ENCODE data around the gene RABGGTA. TPM values are rescaled to one million over a fixed set of nuclear protein-coding genes. Genes with fewer than 3 reads are reported as not detected.

The RABGGTA gene
- total RNA-seq, 1 experiment from 2014 or later = 25.6 TPM

- Histone ChIP-seq H4K8ac (replicated peaks; ENCODE audit: insufficient read length, low read depth, low read length) (no peak overlapping the region), H3K4me1 (ENCODE audit: insufficient read depth, low read length) (no peaks in the 10 kb centered on the region), H3K27ac (ENCODE audit: insufficient read length, low read depth, low read length) (no peak overlapping the region), H2BK120ac (ENCODE audit: low read depth, low read length, poor library complexity, severe bottlenecking) (no peak overlapping the region), H2BK15ac (ENCODE audit: low read depth, low read length) (no peak overlapping the region), H2BK12ac (ENCODE audit: insufficient read length, low read depth, low read length) (no peak overlapping the region), H2AK5ac (ENCODE audit: insufficient read length, low read length) (no peak overlapping the region), H4K5ac (ENCODE audit: insufficient read length, low read depth, low read length) (no peak overlapping the region), H3T11ph (ENCODE audit: low read length) (no peak overlapping the region), H3K4me2 (ENCODE audit: insufficient read depth, insufficient read length, low read length) (no peak overlapping the region), H4K20me1 (ENCODE audit: control insufficient read depth, insufficient read depth, insufficient read length) (no peaks in the 10 kb centered on the region), H3K9ac (ENCODE audit: extremely low read depth, insufficient read length, low read length) (no peak overlapping the region), H2BK5ac (ENCODE audit: insufficient read length, low read length) (no peak overlapping the region), H3K27me3 (ENCODE audit: insufficient read depth, low read length) (no peaks in the 10 kb centered on the region; the same call in 1 of the 2 replicates), H2AFZ (ENCODE audit: low read length) (no peak overlapping the region), H3K79me1 (ENCODE audit: insufficient read depth, low read depth, low read length, poor library complexity, severe bottlenecking) (no peaks in the 10 kb centered on the region), H3K18ac (ENCODE audit: insufficient read length, low read depth, low read length) (no peak overlapping the region), H2BK20ac (ENCODE audit: low read depth, low read length, poor library complexity, severe bottlenecking) (no peak overlapping the region), H3K23me2 (ENCODE audit: insufficient read length, low read depth, low read length, poor library complexity, severe bottlenecking) (no peaks in the 10 kb centered on the region), H4K91ac (ENCODE audit: insufficient read length, low read depth, low read length) (no peak overlapping the region), H3K56ac (ENCODE audit: insufficient read length, low read depth, low read length) (no peak overlapping the region), H3K14ac (ENCODE audit: insufficient read depth, low read length) (no peak overlapping the region), H3K9me3 (ENCODE audit: control insufficient read depth, low read depth, low read length) (no peaks in the 10 kb centered on the region), H3K4ac (ENCODE audit: low read depth, low read length) (no peak overlapping the region), H3K79me2 (ENCODE audit: insufficient read depth, low read length) (no peaks in the 10 kb centered on the region), H3K23ac (ENCODE audit: insufficient read length, low read depth, low read length) (no peak overlapping the region)
- H3K27me3 Mint-ChIP-seq (ENCODE audit: low read depth) = peaks cover 30% of the 10 kb centered on the region
- H3K27ac Mint-ChIP-seq = no peak overlapping the region
- H3K4me1 Mint-ChIP-seq = no peaks in the 10 kb centered on the region
- no peaks in the 10 kb centered on the region for H3K9me3 Mint-ChIP-seq
- no CpG with 5 or more reads among the region's 2 CpGs for WGBS (ENCODE audit: extremely low coverage, insufficient read length, low lambda C conversion rate)
- TF ChIP-seq CTCF (conservative IDR thresholded peaks at IDR 0.05) = no peak
- DNase-seq = no peak
- H3K4me3 Mint-ChIP-seq = no peak overlapping the region
- H3K36me3 Mint-ChIP-seq (ENCODE audit: insufficient read depth in 1 of 3, low read depth in 3 of 3) = peaks cover 3 to 15% (median 8%) of the 10 kb centered on the region in 3 experiments; a peak in 6 of 7 replicates
Observed at GRCh38 chr14:24313913-24314312, 42.5 kb upstream of the RABGGTA start.

All from H9 (cell line).